ENCODE results near the gene LRFN4.

The LRFN4 gene

GRCh38 chr11:66905631-66906030 lies 48.8 kb downstream of the LRFN4 start:
- no peak for TF ChIP-seq CTCF (IDR thresholded peaks at IDR 0.05)
- TF ChIP-seq ZFX (IDR thresholded peaks at IDR 0.05; ENCODE audit: borderline replicate concordance): no peak
- H3K27ac ChIP-seq: no peak overlapping the region

- TF ChIP-seq CTCF (IDR thresholded peaks at IDR 0.05) (no peak), ZFX (IDR thresholded peaks at IDR 0.05; ENCODE audit: borderline replicate concordance) (no peak)
- no peak overlapping the region for H3K27ac ChIP-seq
Observed at GRCh38 chr11:66906061-66906733, 49.3 kb downstream of the LRFN4 start.

- no peak overlapping the region for H3K27ac ChIP-seq
- no peak for TF ChIP-seq ZFX (IDR thresholded peaks at IDR 0.05; ENCODE audit: borderline replicate concordance)
Observed at GRCh38 chr11:66907751-66908630, 51.1 kb downstream of the LRFN4 start.

DNA sequence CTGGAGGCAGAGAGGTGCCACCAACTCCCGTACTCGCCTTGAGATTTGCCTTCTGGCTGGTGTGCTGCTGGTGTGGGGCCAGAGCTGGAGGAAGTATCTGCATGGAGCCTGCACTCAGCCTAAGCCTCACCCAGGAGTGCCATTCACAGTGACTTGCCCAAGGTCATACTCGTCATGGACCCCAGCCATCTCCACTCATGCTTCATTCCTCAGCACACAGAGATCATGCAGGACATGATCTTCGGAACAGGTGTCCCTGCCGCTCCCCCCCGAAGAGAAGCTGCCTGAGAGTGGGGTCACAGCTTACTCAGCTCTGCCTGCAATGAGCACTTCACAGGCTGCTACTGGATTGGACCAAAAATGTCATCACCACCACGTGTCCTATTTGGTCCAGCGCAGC lies 52.3 kb downstream of the LRFN4 start:
- no peak for TF ChIP-seq ZFX (IDR thresholded peaks at IDR 0.05; ENCODE audit: borderline replicate concordance)

GRCh38 chr11:66910016-66910415 lies 53.2 kb downstream of the LRFN4 start:
- H3K27ac ChIP-seq: no peak overlapping the region
- TF ChIP-seq CTCF (IDR thresholded peaks at IDR 0.05): no peak
- no peak for TF ChIP-seq ZFX (IDR thresholded peaks at IDR 0.05; ENCODE audit: borderline replicate concordance)

More for the DNA sequence above, 52.3 kb downstream of the LRFN4 start:
- H3K27ac ChIP-seq: no peak overlapping the region
